Epithelial cell of proximal tubule (primary cell): Measurements from ENCODE around the gene ELP5. TPM values are rescaled to one million over a fixed set of nuclear protein-coding genes. Genes with fewer than 3 reads are reported as not detected.
A peak's percentile ranks its signal among the peaks of the same experiment; 100 is the strongest.
"Not testable (repeated sequence)": the region's sequence is repeated elsewhere in the genome, so short reads cannot be mapped to it uniquely, and the experiment has no call there.

Source experiments
- DNase-seq: peaks from one replicate; pipeline ENCODE4 v3.0.0-alpha.2; 2011; ENCODE audit warnings: low read depth
- H3K4me3 ChIP-seq: 2 replicates; pipeline ENCODE4 v1.5.1; 2011; ENCODE audit warnings: low read depth, mild to moderate bottlenecking, low read length
- CTCF ChIP-seq: conservative IDR thresholded peaks from 2 replicates; pipeline ENCODE4 v1.5.1; 2012; ENCODE audit warnings: low read depth, mild to moderate bottlenecking, low read length
- total RNA-seq: library from RNA; depleted of rRNA; stranded (reverse); fragments of >200 nt; gene quantifications from 2 replicates; pipeline ENCODE4 v1.2.3, GENCODE V29; 2015

ELP5 gene
- total RNA-seq, 1 donor from 2014 or later: 37.0 TPM

- TF ChIP-seq CTCF: no peak
- peak; percentile 91 for DNase-seq
- peak overlapping the region; percentile 82 for H3K4me3 ChIP-seq
Measured at GRCh38 chr17:7242717-7243452, 9.1 kb upstream of the ELP5 start.

- H3K4me3 ChIP-seq: peak overlapping the region; percentile 82
- no peak for TF ChIP-seq CTCF
- no peak for DNase-seq
Measured at GRCh38 chr17:7243453-7243729, 8.6 kb upstream of the ELP5 start.

- DNase-seq, H3K4me3 ChIP-seq: not testable (repeated sequence)
Measured at GRCh38 chr17:7243838-7244237, 8.2 kb upstream of the ELP5 start.

GRCh38 chr17:7246779-7247178 lies 5.2 kb upstream of the ELP5 start:
- DNase-seq: no peak
- TF ChIP-seq CTCF: no peak
- H3K4me3 ChIP-seq: no peak overlapping the region

- DNase-seq: no peak
- TF ChIP-seq CTCF: no peak
- H3K4me3 ChIP-seq: no peak overlapping the region
Measured at GRCh38 chr17:7248796-7249195, 3.2 kb upstream of the ELP5 start.

GRCh38 chr17:7249214-7249613 lies 2.8 kb upstream of the ELP5 start:
- DNase-seq: no peak
- TF ChIP-seq CTCF: no peak
- no peak overlapping the region for H3K4me3 ChIP-seq

GRCh38 chr17:7249830-7250229 lies 2.2 kb upstream of the ELP5 start:
- no peak for TF ChIP-seq CTCF
- H3K4me3 ChIP-seq: peak overlapping the region; percentile 73
- no peak for DNase-seq
